Subcutaneous adipose tissue (tissue), 4 donors: Measurements from ENCODE around the gene SPOCK1. TPM values are rescaled to one million over a fixed set of nuclear protein-coding genes. Genes with fewer than 3 reads are reported as not detected.

ENCODE experiments used
- total RNA-seq, 4 donors: library from RNA; depleted of rRNA; stranded (reverse); fragments of >200 nt; gene quantifications; one replicate each; pipeline ENCODE4 v1.1.0, GENCODE V29; 2016
- TF ChIP-seq, protein P1 (sequence below): fragments of 450-650 bp; IDR thresholded peaks from one replicate; pipeline ENCODE4 v1.5.1; 2016; ENCODE audit warnings: low read depth, mild to moderate bottlenecking, control low read depth, antibody characterized with exemption, moderate library complexity

Gene SPOCK1
- total RNA-seq, 4 donors from 2014 or later = 55.2 to 84.6 (median 70.1) TPM

DNA sequence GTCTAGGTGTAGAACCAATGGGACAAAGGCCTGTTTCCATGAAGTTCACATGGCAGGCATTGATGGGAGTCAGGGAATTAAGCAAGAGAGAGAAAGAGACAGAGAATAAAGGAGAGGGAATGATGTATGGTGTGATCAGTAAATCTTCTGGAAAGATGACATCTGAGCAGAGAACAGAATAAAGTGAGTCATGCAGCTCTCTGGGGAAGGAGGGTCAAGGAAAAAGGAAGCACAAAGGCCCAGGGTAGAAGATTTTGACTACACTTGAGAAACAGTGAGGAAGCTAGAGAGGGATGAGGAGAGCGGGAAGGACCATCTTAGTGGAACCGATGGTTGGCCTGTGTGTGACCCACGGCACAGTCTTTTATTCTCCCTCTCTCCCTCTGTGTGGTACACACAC lies 425.9 kb downstream of the SPOCK1 start:
- TF ChIP-seq, protein P1, sequence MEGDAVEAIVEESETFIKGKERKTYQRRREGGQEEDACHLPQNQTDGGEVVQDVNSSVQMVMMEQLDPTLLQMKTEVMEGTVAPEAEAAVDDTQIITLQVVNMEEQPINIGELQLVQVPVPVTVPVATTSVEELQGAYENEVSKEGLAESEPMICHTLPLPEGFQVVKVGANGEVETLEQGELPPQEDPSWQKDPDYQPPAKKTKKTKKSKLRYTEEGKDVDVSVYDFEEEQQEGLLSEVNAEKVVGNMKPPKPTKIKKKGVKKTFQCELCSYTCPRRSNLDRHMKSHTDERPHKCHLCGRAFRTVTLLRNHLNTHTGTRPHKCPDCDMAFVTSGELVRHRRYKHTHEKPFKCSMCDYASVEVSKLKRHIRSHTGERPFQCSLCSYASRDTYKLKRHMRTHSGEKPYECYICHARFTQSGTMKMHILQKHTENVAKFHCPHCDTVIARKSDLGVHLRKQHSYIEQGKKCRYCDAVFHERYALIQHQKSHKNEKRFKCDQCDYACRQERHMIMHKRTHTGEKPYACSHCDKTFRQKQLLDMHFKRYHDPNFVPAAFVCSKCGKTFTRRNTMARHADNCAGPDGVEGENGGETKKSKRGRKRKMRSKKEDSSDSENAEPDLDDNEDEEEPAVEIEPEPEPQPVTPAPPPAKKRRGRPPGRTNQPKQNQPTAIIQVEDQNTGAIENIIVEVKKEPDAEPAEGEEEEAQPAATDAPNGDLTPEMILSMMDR = no peak

DNA sequence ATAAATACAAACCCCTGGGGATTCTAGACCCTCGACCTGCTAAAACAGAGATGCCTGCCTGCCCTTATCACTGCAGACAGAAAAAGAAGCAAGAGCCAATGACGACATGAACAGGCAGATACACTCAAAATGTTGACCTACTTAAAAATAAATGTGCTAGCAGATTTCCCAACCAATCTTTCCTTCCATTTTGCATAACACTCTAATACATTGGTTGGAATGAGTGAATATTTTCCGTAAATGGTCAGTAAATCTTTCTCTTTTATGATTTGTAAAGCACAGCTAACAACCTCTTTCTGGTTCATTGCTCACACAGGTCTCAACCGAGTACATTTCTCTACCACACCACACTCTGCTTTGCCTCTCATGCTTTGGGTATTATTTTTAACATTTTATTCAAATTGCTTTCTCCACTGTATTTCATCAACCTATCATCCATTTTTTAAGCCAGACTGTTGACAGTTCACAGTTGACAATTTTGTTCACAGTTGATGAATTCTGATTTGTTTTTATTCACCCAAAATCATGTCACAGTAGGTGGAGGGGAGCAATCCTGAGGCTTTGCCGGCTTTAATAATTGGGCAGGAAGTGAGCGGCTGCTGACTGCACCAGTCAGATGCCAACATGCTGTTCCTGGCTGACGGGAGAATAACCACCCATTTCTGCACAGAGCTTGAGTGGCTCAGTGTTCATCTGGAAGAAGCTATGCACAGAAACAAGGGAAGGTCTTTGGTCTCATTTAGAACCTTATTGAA lies 426.6 kb downstream of the SPOCK1 start:
- TF ChIP-seq, protein P1 = no peak

DNA sequence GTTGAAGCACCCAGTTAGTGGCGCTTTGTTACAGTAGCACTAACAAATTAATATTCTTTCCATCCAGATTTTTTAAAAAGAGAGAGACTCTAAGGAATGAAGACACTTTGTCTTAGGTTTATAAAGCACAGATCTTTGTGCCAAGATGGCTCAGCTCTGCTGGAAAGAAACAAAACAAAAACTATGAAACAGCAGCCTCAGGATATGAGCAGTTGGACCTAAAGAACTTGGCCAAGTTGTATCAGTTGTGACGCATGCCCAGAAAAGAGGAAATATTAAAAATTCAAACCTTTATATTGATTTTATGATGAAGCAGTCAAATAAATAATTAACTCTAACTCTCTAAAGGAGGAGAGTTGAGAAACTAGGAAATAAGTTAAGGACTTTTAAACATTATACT lies 427.2 kb downstream of the SPOCK1 start:
- TF ChIP-seq, protein P1 = no peak

DNA sequence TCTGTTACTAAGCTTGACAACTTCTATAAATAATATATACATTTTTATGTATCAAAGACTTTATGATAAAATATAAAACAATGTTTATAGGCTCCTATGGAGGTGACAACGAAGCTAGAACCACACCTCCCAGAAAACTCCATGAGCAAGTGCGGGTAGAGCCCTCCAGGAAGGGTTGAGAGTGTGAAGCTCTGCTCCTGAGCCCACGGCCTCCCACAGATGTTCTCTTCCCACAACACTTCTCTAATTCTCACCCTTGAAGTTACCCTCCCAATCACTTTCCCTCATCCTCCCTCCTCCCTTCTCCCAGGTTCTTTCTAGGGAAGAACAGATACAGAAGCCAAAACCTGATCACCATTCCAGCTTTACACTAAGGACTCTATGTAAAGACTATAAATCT lies 427.6 kb downstream of the SPOCK1 start:
- TF ChIP-seq, protein P1 = no peak

DNA sequence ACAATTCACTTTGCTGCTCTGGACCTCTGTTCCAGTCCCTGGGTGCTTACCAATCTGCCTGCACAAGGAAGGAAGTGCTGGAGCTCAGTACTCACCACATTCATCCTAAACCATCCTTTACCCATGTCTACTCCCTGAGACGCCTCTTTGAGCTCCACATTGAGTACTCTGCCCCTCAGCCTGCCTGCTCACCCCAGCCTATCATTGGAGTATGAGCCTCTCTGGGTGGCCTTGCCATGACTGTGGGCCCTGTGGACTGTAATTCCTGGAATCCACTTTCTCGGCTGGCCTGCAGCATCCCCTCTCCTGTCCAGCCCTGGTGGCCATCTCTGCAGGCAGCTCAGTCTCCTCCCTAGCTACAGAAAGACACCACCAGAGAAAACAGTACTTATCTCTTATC lies 428.6 kb downstream of the SPOCK1 start:
- TF ChIP-seq, protein P1 = no peak

DNA sequence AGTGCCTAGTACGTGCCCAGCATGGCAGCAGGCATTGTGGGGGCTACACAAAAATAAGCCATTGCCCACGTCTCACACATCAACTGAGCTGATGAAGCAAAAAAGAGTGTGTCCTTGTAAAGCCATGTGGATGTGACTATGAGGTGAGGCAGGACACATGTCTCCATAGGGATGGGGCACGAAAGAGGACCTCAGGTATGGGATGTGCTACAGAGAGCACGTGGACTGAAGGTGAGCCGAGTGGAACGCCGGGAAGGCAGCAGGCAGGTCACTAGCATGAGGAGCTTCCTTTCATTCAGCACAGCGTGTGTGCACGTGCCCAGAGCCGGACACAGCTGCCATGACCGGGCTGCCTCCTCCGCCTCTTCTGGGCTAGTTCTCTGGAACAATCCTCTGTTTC lies 429.8 kb downstream of the SPOCK1 start:
- TF ChIP-seq, protein P1 = no peak

DNA sequence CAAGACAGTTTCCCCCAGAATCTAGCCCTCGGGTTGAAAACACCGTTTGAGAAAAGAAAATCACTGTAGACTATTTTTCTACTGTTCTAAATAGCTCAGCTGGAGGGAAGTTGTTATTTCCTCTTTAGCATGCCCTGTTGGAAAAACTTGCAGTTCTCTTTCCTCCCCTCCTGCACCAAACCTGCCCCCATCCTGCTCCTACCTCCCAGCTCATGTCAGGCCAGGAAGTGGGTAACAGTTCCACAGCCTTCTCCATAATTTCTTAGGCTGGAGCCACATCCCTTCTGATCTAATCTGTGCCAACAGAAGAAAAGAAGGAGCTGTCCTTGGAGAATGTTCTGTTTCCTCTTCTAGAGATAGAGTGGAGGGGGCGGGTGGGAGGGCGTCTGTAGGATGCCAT lies 437.7 kb downstream of the SPOCK1 start:
- TF ChIP-seq, protein P1 = no peak
